GM18867 (cell line): ENCODE results near the gene HOXA11.

Experiments
- ATAC-seq: cut with Tn5 transposase; IDR thresholded peaks from one replicate; pipeline ENCODE4 v1.9.1; 2021; ENCODE audit warnings: mild to moderate bottlenecking, moderate library complexity; ENCODE audit not compliant: unreplicated experiment

Gene HOXA11

DNA sequence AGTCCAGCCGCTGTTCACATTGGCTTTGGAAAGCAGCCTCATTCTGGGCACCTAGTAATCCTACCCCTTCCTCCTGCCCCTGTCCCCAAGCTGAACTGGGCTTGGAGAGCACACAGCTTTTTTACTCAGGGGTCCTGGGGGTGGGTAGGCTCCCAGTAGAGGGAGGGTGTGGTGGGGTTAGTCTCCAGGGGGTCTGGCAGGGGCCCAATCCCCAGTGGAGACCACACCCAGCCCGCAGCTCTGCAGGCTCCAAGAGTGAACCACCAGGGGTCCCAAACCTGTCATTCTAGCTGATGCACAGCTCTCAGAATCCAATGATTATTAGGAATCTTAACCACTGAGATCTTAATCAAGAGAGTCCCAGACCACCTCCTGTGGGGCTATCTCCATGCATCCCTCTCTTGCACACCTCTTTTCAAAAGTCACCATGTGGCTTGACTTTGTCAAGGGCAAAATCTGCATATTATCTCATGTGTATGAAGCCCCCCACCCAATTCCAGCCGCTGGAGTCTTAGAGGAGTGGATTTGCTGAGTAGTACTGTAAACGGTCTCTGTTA, 2.7 kb downstream of the HOXA11 start:
- no peak for ATAC-seq

DNA sequence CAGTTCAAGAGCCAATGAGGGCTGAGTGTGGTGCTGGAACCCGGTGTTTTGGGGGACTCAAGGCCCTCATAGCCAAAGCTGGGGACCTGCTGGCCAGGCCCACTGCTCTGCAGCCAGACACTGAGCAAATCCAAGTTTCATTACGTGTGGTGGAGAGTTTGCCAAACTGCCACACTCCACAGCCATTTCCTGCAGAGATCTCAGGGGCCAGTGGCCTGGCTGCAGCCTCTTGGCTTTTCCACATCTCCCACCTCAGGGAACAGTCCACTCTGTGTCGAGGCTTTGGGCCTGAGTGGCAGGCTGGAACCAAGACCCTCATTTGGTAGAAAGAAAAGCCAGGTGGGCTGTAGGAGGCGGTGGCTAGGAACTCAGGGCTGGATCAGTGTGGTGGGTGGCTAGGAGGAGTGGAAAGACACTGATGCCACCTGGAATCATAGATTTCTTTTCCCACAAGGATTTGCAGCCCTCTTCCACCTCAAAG, 3.2 kb downstream of the HOXA11 start:
- ATAC-seq, result no peak

DNA sequence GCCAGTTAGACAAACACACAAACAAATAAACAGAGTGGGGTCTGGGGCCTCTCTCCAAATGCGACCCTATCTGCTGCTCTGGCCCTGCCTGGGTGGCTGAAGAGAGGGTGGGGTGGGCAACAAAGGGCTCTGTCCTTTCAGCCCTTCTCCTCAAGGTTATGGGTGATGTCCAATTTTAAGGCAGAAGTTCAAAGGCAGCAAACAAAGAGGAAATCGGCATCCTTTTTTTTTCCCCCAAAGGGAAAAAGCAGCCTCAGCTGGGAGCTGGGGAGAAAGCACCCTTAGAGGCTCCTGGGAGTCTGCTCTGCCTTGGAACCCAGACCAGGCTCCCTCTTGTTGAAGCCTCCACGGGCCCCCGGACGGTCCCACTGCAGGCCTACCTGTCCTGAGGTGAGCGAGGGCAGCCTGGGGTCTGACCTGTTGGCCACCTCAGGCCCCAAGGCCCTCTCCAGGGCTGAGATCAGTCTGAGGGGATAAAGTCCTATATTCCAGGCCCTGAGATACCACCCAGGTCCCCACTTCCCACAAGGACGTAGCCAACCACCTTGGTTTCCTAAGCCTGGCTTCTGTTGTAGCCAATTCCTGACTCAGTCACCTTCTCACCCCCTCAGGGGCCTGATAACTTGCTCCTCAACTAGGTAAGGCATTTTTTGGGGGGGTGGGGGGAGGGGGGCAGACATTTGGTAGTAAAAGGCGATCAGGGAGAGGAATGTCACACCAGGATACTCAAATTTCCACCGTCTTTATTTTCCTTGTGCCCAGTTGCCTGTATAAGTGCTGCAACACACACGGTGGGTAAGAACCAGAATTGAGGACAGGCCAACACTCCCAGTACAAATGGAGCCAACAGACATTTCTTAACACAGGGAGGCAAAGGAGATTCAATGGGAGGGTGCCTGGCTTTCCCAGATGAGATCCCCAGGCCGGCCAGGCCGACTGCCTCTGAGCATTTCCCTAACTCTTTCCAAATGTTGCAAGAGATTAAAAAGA, 4.3 kb downstream of the HOXA11 start:
- no peak for ATAC-seq

DNA sequence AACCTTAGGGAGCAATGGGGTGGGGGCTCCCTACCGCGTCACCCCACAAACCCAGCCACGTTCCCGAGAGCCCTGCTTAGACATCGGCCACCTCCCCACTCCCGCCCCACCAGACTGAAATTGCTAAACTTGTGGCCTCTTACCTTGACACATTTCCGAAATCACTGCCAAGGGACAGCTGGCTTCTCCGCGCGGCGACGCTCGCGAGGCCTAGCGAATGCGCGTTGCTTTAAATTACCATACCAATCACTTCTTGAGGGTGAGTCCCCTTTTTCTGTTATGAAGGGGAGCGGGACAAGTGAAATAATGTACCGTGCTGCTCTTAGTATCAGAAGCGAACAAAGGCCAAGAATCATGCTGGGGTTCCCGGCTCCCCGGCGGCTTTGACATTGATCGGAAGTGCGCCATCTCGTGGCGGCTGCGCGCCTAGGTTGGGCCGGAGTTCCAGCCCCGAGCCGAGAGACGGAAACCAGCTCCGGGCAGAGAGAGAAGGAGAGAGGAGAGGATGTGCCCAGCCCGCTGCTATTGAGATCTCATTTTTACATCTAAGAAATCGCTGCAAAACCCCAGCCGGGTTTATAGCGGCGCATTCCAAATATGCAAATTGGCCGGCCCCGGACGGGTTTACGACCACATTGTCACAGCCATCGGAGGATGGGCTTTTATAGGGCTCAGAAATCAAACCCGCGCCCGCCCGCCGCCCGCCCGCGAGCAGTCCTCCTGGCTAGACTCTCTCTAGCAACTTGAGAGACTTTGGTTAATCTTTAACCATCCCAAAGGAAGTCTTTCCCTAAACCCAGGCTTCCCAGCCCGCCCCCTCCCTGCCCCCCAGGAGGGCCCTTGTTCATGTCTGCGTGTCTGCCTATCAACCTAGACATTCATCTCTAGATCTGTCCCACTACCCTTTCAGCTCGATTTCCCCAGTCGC, 5.3 kb downstream of the HOXA11 start:
- ATAC-seq, result peak; percentile 50

DNA sequence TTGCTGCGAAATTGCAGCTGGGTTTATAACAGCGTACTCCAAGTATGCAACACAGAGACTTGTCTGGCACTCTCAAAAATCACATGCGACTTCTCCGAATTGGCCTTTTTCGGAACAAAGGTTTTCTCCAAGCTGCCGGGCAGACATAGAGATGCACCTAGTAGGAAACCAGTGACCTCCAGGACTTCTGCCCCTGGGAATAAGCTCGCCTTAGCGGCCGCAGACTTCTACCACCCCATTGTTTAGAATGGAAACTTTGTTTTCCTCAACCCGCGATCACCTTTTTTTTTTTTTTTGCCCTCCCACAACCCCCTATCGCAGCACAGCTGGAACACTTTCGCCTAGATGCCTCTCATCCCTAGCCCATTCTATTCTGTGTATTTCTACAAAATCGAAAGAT, 6.0 kb downstream of the HOXA11 start:
- ATAC-seq, result no peak

DNA sequence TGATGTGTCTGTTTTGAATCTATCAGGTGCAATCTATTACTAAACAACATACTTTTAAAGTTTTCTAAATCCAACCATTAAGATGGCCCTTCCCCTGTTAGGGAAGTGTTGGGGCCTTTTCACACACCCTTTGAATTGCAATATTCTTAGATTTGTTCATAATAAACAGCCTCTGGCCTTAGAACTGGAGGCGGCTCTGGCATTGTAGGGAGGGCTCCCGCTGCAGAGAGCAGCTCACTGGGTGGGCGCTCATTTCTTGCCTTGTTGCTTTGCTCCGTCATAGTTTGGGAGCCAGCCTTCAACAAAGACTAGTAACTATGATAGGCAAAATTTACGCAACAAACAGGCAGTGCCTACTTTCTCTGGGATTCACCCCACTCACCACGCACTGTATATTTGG, 6.7 kb downstream of the HOXA11 start:
- ATAC-seq, result no peak

DNA sequence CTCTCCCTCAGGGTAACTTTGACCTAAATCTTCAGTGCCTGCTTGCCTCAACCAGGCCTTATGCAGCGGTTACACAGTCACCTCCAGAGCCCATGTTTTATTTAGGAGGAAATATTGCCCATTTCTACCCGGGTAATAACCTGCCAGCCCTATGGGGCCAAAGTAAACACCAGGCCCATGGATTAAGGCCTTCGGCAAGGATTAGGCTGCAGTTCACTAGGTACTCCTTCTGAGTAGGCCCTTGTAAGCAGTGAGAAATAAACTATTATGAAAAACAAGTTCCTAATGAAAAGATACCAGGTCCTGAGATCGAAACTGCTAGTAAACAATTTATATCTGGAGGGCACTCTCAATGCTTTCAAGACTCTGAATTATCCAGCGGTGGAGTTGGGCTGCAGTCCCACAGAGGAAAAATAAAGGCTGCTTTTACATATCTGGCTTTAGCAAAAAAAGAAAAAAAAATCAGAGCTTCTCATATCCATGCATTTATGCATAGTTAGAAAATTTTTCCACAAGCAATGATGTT, 7.2 kb downstream of the HOXA11 start:
- no peak for ATAC-seq

DNA sequence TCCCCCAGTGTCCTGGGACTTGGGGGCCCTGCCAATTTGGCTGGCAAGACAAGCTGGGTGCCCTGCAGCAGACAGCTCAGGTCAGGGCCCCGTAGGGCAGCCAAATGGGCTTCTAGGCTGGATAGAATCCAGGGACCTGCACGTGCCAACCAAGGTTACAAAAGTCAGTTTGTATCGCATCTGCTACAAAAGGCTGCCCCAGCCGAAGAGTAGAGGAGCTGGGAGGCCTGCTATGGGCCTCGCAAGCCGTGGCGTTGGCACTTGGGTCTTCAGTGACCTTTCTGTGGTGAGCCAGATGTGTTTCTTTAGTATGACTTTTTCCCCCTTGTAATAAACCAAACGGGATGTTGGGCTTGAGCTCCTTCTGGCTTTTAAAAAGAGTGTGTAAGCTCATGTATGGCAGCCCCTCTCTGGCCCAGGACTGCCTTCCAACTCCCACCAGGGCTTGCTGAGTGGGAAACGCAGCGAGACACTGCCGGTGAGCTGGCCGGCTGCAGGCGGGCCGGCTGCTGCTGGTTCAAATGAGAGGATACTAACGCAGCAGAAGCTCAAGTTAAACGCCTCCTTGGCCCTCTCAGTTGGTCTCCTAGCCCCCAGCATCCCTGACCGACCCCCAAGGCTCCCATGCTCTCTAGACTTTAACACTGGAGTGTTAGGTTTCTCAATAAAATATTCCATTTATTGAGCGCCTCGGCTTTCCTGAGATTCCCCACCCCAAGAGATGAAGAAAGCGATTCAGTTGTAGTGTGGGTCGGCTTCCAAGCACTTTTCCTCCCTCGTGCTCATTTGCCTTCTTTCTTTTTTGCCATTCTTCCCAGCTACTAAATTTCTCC, 7.9 kb downstream of the HOXA11 start:
- no peak for ATAC-seq

DNA sequence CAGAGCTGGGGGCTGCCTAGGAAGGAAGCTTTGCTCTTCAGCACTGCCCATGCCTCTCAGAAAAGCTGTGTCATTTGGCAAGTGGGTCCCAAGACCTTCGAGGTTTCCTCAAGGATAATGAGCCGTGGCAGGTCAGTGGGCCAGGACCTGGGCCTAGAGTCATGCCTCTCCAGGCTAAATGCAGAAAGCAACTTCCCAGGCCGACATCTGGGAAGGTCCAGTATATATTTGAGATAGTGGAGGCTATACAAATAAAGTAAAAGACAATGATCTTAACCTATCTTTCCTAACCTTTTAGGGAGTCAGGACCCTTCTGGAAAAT, 8.5 kb downstream of the HOXA11 start:
- no peak for ATAC-seq

DNA sequence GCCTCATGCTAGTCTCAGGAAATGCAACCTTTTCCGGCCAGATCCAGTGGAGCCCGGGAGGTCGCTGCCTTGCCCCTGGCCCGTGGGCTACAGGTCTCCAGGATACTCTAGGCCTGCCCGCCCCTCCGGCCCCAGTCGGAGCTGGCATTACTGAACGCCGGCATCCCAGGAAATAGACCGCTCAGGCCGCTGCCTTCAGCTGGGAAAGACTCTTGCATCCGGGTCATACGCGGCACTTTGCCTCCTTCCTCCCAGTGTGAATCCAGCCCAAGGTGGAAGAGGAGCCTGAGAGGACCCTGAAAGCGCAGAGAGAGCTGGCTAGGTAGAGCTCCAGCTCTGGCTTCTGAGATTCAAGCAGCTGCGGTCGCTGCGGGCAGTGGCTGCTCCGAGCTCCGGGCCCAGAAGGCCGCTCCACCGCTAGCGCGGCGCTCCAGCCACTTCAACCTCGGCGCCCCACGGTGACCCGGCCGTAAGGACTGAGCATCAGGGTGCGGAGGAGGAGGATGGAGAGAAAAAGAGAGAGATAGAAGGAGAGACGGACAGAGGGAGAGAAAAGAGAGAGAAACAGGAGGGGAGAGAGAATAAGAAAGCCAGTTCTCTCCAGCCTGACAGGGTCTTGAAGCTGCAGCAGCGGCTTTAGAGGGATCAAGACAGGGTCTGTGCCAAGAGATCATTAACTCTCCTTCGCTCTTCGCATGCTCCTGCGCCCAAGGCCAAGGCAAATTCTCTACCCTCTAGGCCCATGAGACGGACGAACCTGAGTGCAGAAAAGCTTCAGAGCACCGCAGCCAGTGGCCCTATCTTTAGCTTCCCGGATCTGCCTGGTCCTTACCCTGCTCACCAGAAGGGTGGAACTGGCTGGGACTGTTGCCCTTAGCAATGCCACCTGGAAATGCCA, 9.2 kb downstream of the HOXA11 start:
- no peak for ATAC-seq

DNA sequence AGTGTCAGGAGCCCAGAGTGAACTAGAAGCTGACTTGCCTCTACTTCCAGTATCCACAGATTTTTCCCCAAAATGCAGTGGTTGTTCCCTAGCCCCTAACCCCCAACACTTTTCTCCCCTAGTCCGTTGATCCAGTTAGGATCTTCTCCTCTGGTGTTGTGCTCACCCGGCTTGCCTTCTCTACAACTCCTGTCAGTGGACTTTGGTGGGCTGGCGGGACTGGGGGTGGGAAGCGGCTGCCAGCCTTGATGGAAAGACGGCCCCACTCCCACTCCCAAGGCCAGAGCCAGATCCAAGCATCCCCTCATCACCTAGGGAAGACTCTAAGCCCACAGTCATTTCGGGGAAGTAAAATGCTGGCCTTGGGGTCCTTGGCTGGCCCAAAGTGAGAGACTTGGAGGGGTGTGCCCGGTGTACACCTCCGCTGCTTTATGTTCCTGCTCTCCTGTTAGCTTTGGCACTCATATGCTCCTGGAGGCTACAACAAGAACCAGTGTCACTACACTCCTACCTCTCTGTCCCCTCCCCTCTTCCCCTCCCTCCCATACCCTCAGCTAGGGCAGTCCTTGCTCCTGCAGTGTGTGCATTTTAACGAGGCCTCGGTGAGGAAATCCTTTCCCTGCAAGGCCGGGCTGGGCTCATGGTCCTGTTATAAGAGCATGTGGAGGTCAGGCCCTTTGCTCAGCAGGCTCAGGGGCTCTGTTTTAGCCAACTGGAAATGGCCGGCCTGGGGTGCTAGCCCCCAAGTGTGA, 10.0 kb downstream of the HOXA11 start:
- ATAC-seq, result no peak

DNA sequence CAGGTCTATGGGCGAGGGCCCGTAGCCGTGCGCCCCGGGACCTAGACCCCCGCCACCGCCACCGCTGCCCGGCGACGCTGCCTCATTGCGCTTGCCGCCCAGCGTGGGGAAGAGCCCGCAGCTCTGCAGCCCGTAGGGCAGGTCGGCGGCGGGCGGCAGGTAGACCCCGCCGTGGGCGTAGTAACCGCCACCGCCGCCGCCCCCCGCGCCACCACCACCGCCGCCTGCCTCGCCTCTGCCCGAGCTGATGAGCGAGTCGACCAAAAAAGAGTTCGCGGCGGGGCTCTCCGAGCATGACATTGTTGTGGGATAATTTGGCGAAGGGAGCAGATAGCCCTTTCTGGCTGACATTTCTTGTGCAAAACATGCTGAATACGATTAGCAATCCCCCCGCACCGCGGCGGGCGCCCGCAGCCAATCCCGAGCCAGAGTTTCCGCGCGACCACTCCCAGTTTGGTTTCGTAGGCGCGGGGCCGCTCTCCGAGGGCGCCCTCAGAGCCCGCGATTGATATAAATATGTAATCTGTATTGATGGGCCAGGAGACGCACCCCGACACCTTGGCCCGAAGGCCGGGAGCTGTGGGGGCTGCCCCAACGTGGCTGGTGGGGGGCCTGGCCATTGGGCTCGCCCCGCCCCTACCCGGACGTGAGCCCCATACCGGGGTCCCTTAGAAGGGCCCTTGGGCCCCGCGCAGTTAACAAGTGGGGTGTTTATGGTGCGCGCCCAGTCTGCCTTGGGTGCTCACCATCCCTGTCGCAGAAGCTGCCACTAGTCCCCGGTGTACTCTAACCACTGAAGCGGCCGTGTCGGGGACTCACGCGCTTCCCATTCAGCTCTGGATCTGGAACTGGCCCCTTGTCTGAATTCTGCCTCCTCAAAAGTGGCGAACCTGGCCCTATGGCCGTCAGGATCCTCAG, 10.8 kb downstream of the HOXA11 start, which contains the start of gene HOXA10:
Gene HOXA10, minus strand, starts transcription at position 365 of the 918 bp plus-strand sequence. Its CDS starts 14 bp downstream, at position 351.
- no peak for ATAC-seq

DNA sequence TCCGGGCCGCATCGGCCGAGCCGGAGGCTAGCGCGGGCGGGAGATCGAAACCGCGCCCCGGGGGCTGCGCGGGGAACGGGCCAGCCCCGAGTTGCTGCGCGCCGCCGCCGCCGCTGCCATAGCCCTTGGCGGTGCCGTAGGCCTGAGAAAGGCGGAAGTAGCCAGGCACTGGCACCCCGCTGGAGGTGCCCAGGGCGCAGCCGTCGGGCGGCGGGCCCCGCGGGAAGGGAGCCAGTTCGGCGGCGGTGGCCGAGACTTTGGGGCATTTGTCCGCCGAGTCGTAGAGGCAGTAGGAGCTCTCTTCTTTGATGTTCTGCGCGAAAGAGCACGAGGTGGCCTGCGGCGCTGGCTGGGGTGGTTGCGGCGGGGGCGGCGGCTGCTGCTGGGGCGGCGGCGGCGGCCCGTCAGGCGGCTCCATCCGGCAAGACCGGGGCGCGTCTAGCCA, 11.5 kb downstream of the HOXA11 start:
- peak; percentile 62 for ATAC-seq

DNA sequence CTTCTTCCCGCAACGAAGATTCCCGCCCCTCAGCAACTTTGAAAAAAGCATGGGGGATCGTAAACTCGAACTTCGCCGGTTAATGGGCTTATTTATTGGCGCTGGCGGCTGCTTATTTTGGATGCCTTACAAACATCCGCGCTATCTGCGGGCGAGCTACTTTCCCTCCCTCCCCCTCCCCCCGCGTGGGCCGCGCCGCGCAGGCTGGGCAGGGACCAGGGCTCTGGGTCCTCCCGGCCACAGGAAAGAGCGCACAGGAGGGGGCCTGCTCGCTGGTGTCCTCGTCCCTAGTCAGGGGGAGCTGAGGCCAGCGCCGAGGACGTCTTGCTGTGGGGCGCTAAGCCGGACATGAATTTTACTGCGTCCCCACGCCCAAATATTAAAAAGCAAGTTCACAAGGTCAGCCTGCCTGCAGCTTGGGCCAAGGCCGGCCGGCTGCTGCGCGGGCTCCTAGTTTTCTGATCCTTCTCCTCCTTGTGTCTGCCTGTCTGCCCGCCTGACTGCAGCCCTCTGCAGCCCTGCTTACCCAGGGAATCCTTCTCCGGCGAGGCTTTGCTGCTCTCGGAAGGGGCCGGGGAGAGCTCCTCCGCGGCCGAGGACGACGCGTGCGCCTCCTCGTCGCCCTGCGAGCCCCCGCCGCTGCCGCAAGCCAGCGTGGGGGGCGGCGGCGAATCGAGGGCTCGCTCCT, 12.1 kb downstream of the HOXA11 start:
- no peak for ATAC-seq

DNA sequence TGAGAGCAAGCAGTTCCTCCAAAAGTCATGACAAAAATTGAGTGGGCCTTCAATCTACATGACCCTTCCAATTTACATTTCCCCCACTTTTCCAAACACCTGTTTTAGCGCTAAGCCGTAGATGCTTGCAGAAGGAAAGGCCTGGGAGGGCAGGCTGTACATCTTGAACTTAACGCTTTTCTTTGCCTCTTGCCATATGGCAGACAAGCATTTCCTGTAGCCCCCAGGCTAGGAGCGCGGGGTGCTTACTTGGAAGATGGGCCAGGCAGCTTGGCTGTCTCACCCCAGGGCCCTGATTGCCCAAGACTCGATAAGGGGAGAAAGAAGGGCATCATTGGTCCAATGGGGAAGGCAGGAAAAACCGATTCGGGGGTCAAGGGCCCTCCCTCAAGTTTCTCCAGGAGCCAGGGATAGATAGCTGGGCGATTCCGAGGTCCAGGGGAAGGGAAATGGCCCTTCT, 12.7 kb downstream of the HOXA11 start:
- no peak for ATAC-seq

DNA sequence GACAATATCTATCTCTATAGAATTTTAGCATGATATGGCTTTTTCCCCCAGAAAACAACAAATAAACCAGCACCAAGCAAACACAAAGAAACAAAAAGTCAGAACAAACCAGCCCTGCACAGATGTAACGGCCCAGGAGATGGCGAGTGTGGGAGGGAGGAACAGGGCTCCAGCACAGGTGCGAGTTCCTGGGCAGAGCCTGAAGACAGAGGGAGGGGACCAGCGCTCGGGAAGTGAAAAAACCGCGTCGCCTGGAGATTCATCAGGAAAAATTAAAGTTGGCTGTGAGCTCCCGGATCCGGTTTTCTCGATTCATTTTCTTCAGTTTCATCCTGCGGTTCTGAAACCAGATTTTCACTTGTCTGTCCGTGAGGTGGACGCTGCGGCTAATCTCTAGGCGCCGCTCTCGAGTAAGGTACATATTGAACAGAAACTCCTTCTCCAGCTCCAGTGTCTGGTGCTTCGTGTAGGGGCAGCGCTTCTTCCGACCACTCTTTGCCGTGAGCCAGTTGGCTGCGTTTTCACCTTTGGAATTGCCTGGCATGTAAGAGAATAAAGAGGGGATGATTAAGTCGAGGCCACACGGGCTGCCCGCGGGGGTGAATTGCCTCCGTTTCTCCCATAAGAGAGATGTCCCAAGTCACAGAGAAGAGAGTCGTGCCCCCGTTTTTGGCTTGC, 13.3 kb downstream of the HOXA11 start:
- no peak for ATAC-seq
